Measurements from ENCODE around the gene ZFTA. TPM values are rescaled to one million over a fixed set of nuclear protein-coding genes. Genes with fewer than 3 reads are reported as not detected.

The ZFTA gene
- total and polyA plus RNA-seq, 2 donors = 10.3 to 15.7 TPM

Other genes starting within 250 kb of the ZFTA start
- 68.3 TPM for gene PLAAT4, start 232.0 kb downstream of the ZFTA start, total RNA-seq
- 109 TPM for gene PLAAT4, start 232.0 kb downstream of the ZFTA start, polyA plus RNA-seq
- 0.19 TPM for gene PLAAT2, start 205.4 kb downstream of the ZFTA start, total RNA-seq
- gene PLAAT2, start 205.4 kb downstream of the ZFTA start, polyA plus RNA-seq = 1.8 TPM
- 2.1 TPM for gene PLAAT3, start 154.3 kb downstream of the ZFTA start, total RNA-seq
- gene PLAAT3, start 154.3 kb downstream of the ZFTA start, polyA plus RNA-seq = 21.8 TPM
- gene ATL3, start 97.4 kb downstream of the ZFTA start, total RNA-seq = 17.8 TPM
- 18.9 TPM for gene ATL3, start 97.4 kb downstream of the ZFTA start, polyA plus RNA-seq
- gene RTN3, start 87.3 kb downstream of the ZFTA start, total RNA-seq = 26.0 TPM
- gene RTN3, start 87.3 kb downstream of the ZFTA start, polyA plus RNA-seq = 57.7 TPM
- 17.5 TPM for gene SPINDOC, start 44.7 kb upstream of the ZFTA start, total RNA-seq
- 11.7 TPM for gene SPINDOC, start 44.7 kb upstream of the ZFTA start, polyA plus RNA-seq
- 12.7 TPM for gene MARK2, start 70.3 kb upstream of the ZFTA start, total RNA-seq
- gene MARK2, start 70.3 kb upstream of the ZFTA start, polyA plus RNA-seq = 17.5 TPM
- gene RCOR2, start 148.4 kb upstream of the ZFTA start, total RNA-seq = 2.4 TPM
- gene RCOR2, start 148.4 kb upstream of the ZFTA start, polyA plus RNA-seq = 0.87 TPM
- 9.1 TPM for gene NAA40, start 170.2 kb upstream of the ZFTA start, total RNA-seq
- 18.4 TPM for gene NAA40, start 170.2 kb upstream of the ZFTA start, polyA plus RNA-seq
- 418 TPM for gene COX8A, start 205.8 kb upstream of the ZFTA start, total RNA-seq
- gene COX8A, start 205.8 kb upstream of the ZFTA start, polyA plus RNA-seq = 411 TPM
- gene OTUB1, start 217.7 kb upstream of the ZFTA start, total RNA-seq = 46.7 TPM
- 83.8 TPM for gene OTUB1, start 217.7 kb upstream of the ZFTA start, polyA plus RNA-seq

Measured in thymus (tissue), 2 donors.